ENCODE data around the gene COQ10A. TPM values are rescaled to one million over a fixed set of nuclear protein-coding genes. Genes with fewer than 3 reads are reported as not detected.
A peak's percentile ranks its signal among the peaks of the same experiment; 100 is the strongest.

Gene COQ10A
- total and polyA plus RNA-seq, 9 of the 15 experiments (the other 6 are each of a cell fraction or from before 2014, with no cell fraction given) = 3.1 to 26.4 (median 12.7) TPM

DNA sequence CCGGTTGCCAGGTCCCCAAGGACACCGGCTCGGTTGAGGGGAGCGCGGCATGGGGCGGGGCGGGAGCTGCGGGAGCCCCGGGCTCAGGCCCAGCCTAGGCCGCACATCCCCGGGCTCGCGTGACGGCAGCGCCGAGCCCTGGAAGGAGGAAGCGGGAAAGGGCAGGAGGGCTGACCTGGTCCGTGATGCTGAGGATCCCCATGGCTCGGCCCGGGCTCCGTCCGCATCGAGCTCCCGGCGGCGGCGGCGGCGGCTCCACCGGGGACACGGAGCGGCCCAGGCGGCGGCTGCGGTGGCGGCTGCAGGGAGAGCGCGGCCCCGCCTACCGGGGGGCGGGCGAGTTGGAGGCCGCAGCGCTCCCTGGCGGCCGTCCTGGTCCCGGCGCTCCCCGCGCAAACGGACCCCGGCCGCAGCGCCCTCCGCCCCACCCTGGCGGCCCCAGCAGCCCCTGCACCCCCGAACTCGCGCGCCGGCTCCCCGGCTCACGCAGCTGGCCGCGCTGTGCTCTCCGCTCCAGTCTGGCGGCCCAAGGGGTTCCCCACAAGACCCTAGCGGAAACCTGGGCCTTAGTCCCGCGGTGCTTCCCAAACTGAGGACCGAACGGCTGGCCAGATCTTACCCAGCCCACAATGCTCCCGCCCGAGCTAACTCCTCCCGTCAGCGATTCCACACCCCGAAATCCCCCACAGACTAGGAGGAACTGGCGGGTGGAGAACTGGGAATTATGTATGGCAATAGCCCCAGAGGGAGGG lies 8.5 kb upstream of the COQ10A start, which contains the start of gene ANKRD52 (continued):
- TF ChIP-seq TCFL5 (CRISPR knock-in tag; conservative IDR thresholded peaks at IDR 0.05) (no peak), CBFB (CRISPR knock-in tag; IDR thresholded peaks at IDR 0.05) (no peak), SUPT5H (IDR thresholded peaks at IDR 0.05) (peak; percentile 65; the same call in 1 of the 2 replicates), ZNF23 (CRISPR knock-in tag; IDR thresholded peaks at IDR 0.05) (no peak), NUFIP1 (IDR thresholded peaks at IDR 0.05; ENCODE audit: partially characterized antibody) (no peak), RNF2 (IDR thresholded peaks at IDR 0.05) (no peak), STAT5A (IDR thresholded peaks at IDR 0.05; ENCODE audit: borderline replicate concordance, low read length) (no peak), RBM25 (IDR thresholded peaks at IDR 0.05; ENCODE audit: low read depth, low read length, severe bottlenecking) (peak; percentile 11), ZNF124 (CRISPR knock-in tag; IDR thresholded peaks at IDR 0.05) (no peak), ZMIZ1 (IDR thresholded peaks at IDR 0.05; ENCODE audit: low read depth in 2 of 2, low read length in 2 of 2) (no peak; a peak in 1 of 4 replicates)
- TF ChIP-seq, protein P1, sequence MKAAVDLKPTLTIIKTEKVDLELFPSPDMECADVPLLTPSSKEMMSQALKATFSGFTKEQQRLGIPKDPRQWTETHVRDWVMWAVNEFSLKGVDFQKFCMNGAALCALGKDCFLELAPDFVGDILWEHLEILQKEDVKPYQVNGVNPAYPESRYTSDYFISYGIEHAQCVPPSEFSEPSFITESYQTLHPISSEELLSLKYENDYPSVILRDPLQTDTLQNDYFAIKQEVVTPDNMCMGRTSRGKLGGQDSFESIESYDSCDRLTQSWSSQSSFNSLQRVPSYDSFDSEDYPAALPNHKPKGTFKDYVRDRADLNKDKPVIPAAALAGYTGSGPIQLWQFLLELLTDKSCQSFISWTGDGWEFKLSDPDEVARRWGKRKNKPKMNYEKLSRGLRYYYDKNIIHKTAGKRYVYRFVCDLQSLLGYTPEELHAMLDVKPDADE (conservative IDR thresholded peaks at IDR 0.05; ENCODE audit: control insufficient read depth, low read depth, low read length) = peak; percentile 65; the same call in 1 of the 2 replicates
- TF ChIP-seq, protein P2, sequence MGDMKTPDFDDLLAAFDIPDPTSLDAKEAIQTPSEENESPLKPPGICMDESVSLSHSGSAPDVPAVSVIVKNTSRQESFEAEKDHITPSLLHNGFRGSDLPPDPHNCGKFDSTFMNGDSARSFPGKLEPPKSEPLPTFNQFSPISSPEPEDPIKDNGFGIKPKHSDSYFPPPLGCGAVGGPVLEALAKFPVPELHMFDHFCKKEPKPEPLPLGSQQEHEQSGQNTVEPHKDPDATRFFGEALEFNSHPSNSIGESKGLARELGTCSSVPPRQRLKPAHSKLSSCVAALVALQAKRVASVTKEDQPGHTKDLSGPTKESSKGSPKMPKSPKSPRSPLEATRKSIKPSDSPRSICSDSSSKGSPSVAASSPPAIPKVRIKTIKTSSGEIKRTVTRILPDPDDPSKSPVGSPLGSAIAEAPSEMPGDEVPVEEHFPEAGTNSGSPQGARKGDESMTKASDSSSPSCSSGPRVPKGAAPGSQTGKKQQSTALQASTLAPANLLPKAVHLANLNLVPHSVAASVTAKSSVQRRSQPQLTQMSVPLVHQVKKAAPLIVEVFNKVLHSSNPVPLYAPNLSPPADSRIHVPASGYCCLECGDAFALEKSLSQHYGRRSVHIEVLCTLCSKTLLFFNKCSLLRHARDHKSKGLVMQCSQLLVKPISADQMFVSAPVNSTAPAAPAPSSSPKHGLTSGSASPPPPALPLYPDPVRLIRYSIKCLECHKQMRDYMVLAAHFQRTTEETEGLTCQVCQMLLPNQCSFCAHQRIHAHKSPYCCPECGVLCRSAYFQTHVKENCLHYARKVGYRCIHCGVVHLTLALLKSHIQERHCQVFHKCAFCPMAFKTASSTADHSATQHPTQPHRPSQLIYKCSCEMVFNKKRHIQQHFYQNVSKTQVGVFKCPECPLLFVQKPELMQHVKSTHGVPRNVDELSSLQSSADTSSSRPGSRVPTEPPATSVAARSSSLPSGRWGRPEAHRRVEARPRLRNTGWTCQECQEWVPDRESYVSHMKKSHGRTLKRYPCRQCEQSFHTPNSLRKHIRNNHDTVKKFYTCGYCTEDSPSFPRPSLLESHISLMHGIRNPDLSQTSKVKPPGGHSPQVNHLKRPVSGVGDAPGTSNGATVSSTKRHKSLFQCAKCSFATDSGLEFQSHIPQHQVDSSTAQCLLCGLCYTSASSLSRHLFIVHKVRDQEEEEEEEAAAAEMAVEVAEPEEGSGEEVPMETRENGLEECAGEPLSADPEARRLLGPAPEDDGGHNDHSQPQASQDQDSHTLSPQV (IDR thresholded peaks at IDR 0.05) = peak; percentile 58; the same call in 1 of the 2 replicates
- TF ChIP-seq, protein P3, sequence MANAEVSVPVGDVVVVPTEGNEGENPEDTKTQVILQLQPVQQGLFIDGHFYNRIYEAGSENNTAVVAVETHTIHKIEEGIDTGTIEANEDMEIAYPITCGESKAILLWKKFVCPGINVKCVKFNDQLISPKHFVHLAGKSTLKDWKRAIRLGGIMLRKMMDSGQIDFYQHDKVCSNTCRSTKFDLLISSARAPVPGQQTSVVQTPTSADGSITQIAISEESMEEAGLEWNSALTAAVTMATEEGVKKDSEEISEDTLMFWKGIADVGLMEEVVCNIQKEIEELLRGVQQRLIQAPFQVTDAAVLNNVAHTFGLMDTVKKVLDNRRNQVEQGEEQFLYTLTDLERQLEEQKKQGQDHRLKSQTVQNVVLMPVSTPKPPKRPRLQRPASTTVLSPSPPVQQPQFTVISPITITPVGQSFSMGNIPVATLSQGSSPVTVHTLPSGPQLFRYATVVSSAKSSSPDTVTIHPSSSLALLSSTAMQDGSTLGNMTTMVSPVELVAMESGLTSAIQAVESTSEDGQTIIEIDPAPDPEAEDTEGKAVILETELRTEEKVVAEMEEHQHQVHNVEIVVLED (CRISPR knock-in tag; IDR thresholded peaks at IDR 0.05) = peak; percentile 29; the same call in 1 of the 2 replicates
- TF ChIP-seq, protein P4, sequence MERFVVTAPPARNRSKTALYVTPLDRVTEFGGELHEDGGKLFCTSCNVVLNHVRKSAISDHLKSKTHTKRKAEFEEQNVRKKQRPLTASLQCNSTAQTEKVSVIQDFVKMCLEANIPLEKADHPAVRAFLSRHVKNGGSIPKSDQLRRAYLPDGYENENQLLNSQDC (CRISPR knock-in tag; IDR thresholded peaks at IDR 0.05) = peak; percentile 32; the same call in 1 of the 2 replicates

Measured in K562 (cell line).